ENCODE results near the gene DRP2.

DNA sequence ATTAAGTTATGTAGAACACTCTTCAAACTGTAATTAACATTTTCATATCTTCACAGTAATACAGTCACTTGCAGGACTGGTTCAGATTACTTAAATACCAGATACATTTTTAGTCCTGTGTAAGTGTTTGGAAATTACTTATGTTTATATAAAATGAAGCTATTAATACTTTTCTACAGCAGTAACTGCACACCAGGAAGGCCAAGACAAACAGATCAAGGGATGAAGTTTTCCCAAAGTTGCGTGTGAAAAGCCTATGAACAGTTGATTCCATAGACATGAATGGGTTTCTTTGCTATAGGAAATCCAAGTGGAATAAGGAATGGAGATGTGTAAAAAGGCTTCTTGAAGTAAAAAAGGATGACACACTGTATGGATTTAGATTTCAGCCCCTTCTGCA, 28.9 kb upstream of the DRP2 start:
- TF ChIP-seq, protein P1, sequence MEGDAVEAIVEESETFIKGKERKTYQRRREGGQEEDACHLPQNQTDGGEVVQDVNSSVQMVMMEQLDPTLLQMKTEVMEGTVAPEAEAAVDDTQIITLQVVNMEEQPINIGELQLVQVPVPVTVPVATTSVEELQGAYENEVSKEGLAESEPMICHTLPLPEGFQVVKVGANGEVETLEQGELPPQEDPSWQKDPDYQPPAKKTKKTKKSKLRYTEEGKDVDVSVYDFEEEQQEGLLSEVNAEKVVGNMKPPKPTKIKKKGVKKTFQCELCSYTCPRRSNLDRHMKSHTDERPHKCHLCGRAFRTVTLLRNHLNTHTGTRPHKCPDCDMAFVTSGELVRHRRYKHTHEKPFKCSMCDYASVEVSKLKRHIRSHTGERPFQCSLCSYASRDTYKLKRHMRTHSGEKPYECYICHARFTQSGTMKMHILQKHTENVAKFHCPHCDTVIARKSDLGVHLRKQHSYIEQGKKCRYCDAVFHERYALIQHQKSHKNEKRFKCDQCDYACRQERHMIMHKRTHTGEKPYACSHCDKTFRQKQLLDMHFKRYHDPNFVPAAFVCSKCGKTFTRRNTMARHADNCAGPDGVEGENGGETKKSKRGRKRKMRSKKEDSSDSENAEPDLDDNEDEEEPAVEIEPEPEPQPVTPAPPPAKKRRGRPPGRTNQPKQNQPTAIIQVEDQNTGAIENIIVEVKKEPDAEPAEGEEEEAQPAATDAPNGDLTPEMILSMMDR (conservative IDR thresholded peaks at IDR 0.05 in 1 of 2, IDR thresholded peaks at IDR 0.05 in 1 of 2; ENCODE audit: low read depth in 1 of 2, low read length in 2 of 2): no peak
- no peak for TF ChIP-seq EZH2 (IDR thresholded peaks at IDR 0.05; ENCODE audit: low read length, missing control alignments)
